IMR-90 (cell line): ENCODE results near the gene B4GALNT1. TPM values are rescaled to one million over a fixed set of nuclear protein-coding genes. Genes with fewer than 3 reads are reported as not detected.

Experiments used
- ATAC-seq: fragments of 200-7000 bp; cut with Tn5 transposase; 2 replicates; pipeline ENCODE4 v1.9.1; 2020; ENCODE audit warnings: low read depth, mild to moderate bottlenecking, moderate library complexity
- BruUV-seq: library from RNA; stranded (reverse); fragments of 400-500 nt; replicated peaks from 2 replicates; lab custom pipeline; 2021; lab: Mats Ljungman, UMichigan
- CTCF ChIA-PET: fragments of 300-600 bp; formaldehyde crosslinking; extraction: SDS; loops from one replicate; lab custom pipeline; 2021; ENCODE audit warnings: antibody characterized with exemption; lab: Yijun Ruan, JAX
- POLR2A ChIA-PET: fragments of 300-600 bp; sonication (Branson Sonifier 250); formaldehyde crosslinking; loops from one replicate; lab custom pipeline; 2022; ENCODE audit warnings: antibody characterized with exemption; ENCODE audit not compliant: unreplicated experiment; lab: Charles Lee
- DNase-seq: peaks from one replicate; pipeline ENCODE4 v3.0.0; 2013
- H2AFZ ChIP-seq: replicated peaks from 2 replicates; pipeline ENCODE3; 2013; ENCODE audit warnings: low read length, mild to moderate bottlenecking; ENCODE audit not compliant: poor library complexity
- H2AK5ac ChIP-seq: 2 replicates; pipeline ENCODE4 v1.6.1; 2013; ENCODE audit warnings: low read depth, low read length, inconsistent platforms
- H2AK9ac ChIP-seq: replicated peaks from 2 replicates; pipeline ENCODE3; 2013; ENCODE audit warnings: mild to moderate bottlenecking, low read depth, low read length, moderate library complexity; ENCODE audit not compliant: poor library complexity
- H2BK120ac ChIP-seq: 2 replicates; pipeline ENCODE4 v1.6.1; 2013; ENCODE audit warnings: low read depth, low read length, inconsistent platforms
- H2BK15ac ChIP-seq: 3 replicates; pipeline ENCODE4 v1.6.1; 2013; ENCODE audit warnings: low read depth, low read length, inconsistent platforms
- H2BK20ac ChIP-seq: 2 replicates; pipeline ENCODE4 v1.6.1; 2013; ENCODE audit warnings: low read depth, mild to moderate bottlenecking, inconsistent platforms, low read length, moderate library complexity
- H2BK5ac ChIP-seq: 2 replicates; pipeline ENCODE4 v1.6.1; 2013; ENCODE audit warnings: mild to moderate bottlenecking, low read depth, low read length, inconsistent platforms; ENCODE audit not compliant: poor library complexity, severe bottlenecking
- H3K14ac ChIP-seq: replicated peaks from 2 replicates; pipeline ENCODE4 v1.6.1; 2013; ENCODE audit warnings: low read depth, low read length, inconsistent platforms
- H3K18ac ChIP-seq: 2 replicates; pipeline ENCODE4 v1.6.1; 2013; ENCODE audit warnings: low read depth, low read length, control low read depth
- H3K23ac ChIP-seq: 2 replicates; pipeline ENCODE4 v1.6.1; 2013; ENCODE audit warnings: low read depth, low read length, inconsistent platforms
- H3K27ac ChIP-seq: 2 replicates; pipeline ENCODE4 v1.5.1; 2013; ENCODE audit warnings: mild to moderate bottlenecking, control low read depth, low read length; ENCODE audit not compliant: insufficient read depth
- H3K27me3 ChIP-seq: 2 replicates; pipeline ENCODE4 v1.6.1; 2013; ENCODE audit warnings: low read length; ENCODE audit not compliant: control insufficient read depth, insufficient read depth
- H3K36me3 ChIP-seq: 2 replicates; pipeline ENCODE4 v1.6.1; 2013; ENCODE audit warnings: low read length, mixed read lengths; ENCODE audit not compliant: control insufficient read depth, insufficient read depth
- H3K4ac ChIP-seq: 2 replicates; pipeline ENCODE4 v1.6.1; 2013; ENCODE audit warnings: low read depth, low read length, inconsistent platforms
- H3K4me1 ChIP-seq: 2 replicates; pipeline ENCODE4 v1.6.1; 2013; ENCODE audit warnings: low read length, mixed read lengths; ENCODE audit not compliant: control insufficient read depth, insufficient read depth
- H3K4me2 ChIP-seq: 2 replicates; pipeline ENCODE4 v1.6.1; 2013; ENCODE audit warnings: low read depth, mild to moderate bottlenecking, control low read depth, low read length, moderate library complexity
- H3K4me3 ChIP-seq: 2 replicates; pipeline ENCODE4 v1.5.1; 2013; ENCODE audit warnings: low read depth, mild to moderate bottlenecking, control low read depth, low read length, moderate library complexity; ENCODE audit not compliant: insufficient read depth
- H3K56ac ChIP-seq: 2 replicates; pipeline ENCODE4 v1.6.1; 2013; ENCODE audit warnings: low read length, inconsistent platforms; ENCODE audit not compliant: insufficient read depth; ENCODE audit errors: extremely low read depth
- H3K79me1 ChIP-seq, 2 experiments: 2 replicates each; pipeline ENCODE4 v1.6.1; 2013; ENCODE audit warnings: low read length in 2 of 2, inconsistent platforms in 1 of 2, low read depth in 1 of 2
- H3K9ac ChIP-seq: 2 replicates; pipeline ENCODE4 v1.6.1; 2013; ENCODE audit warnings: low read depth, low read length, control low read depth
- H3K9me1 ChIP-seq: 2 replicates; pipeline ENCODE4 v1.6.1; 2013; ENCODE audit warnings: low read length, inconsistent platforms; ENCODE audit not compliant: insufficient read depth
- H3K9me3 ChIP-seq: 2 replicates; pipeline ENCODE4 v1.6.1; 2013; ENCODE audit warnings: low read length; ENCODE audit not compliant: control insufficient read depth, insufficient read depth
- H4K20me1 ChIP-seq: 2 replicates; pipeline ENCODE4 v1.6.1; 2013; ENCODE audit warnings: low read length, inconsistent platforms; ENCODE audit not compliant: insufficient read depth
- H4K5ac ChIP-seq: 2 replicates; pipeline ENCODE4 v1.6.1; 2013; ENCODE audit warnings: mild to moderate bottlenecking, low read depth, low read length, control low read depth
- H4K8ac ChIP-seq, 2 experiments: 2 replicates each; pipeline ENCODE4 v1.6.1; 2013; ENCODE audit warnings: low read depth in 2 of 2, low read length in 2 of 2, control low read depth in 1 of 2, inconsistent platforms in 1 of 2
- H4K91ac ChIP-seq: 2 replicates; pipeline ENCODE4 v1.6.1; 2013; ENCODE audit warnings: low read depth, low read length, inconsistent platforms; ENCODE audit not compliant: insufficient read depth
- BHLHE40 ChIP-seq: fragments of 150-350 bp; IDR thresholded peaks from 2 replicates; pipeline ENCODE4 v1.6.1; 2016; ENCODE audit warnings: mild to moderate bottlenecking, low read depth, low read length
- ELK1 ChIP-seq: fragments of 150-350 bp; IDR thresholded peaks from 2 replicates; pipeline ENCODE4 v1.6.1; 2016; ENCODE audit warnings: low read depth, mild to moderate bottlenecking, low read length, moderate library complexity, borderline replicate concordance
- USF2 ChIP-seq: fragments of 150-350 bp; IDR thresholded peaks from 2 replicates; pipeline ENCODE4 v1.6.1; 2017; ENCODE audit warnings: mild to moderate bottlenecking, antibody characterized with exemption, low read length, low read depth
- WGBS, 2 experiments: methylation state at CpG; one replicate each; pipeline versions ENCODE4 v1.1.5 to v1.1.7; 2013; ENCODE audit warnings: missing lambda C conversion rate in 2 of 2; ENCODE audit not compliant: insufficient read length in 1 of 2; ENCODE audit errors: extremely low coverage in 2 of 2; 5-methylcytosine and 5-hydroxymethylcytosine counted together
- dilution Hi-C: fragments of 300-500 bp; cut with HindIII; formaldehyde crosslinking; loops from one replicate; pipeline ENCODE4 v1.14.3; 2018; ENCODE audit warnings: low sequenced_read_pairs; ENCODE audit not compliant: unreplicated experiment
- in situ Hi-C: fragments of 300-500 bp; cut with MboI; formaldehyde crosslinking; loops from 3 replicates; pipeline ENCODE4 v1.14.3; 2019; ENCODE audit warnings: low sequenced_read_pairs, inconsistent platforms, mixed read lengths
- intact Hi-C: fragments of 100-400 bp; cut with micrococcal nuclease; formaldehyde crosslinking; loops from 2 replicates; pipeline ENCODE4 v1.10.0; 2022
- polyA plus RNA-seq, 3 experiments: library from polyadenylated mRNA; depleted of rRNA; stranded (reverse); fragments of >200 nt; gene quantifications; 2 replicates each; pipeline ENCODE4 v1.2.3, GENCODE V29; 2012; ENCODE audit warnings: low replicate concordance in 1 of 3
- total RNA-seq: library from RNA; depleted of rRNA; stranded (reverse); fragments of >200 nt; gene quantifications from 2 replicates; pipeline ENCODE4 v1.2.3, GENCODE V29; 2012

B4GALNT1 gene
- total and polyA plus RNA-seq, 2 of the 4 experiments (the other 2 are of a cell fraction), result 0.18 to 0.62 TPM

- no peak within 1 kb of the TSS for H2BK20ac ChIP-seq
- H4K20me1 ChIP-seq, result no peaks in the 10 kb centered on the region
- peak within 1 kb of the TSS; percentile 91 for H2AK9ac ChIP-seq
- DNase-seq (peak; percentile 23), ATAC-seq (peak; percentile 94)
- H3K18ac ChIP-seq, result no peak within 1 kb of the TSS
- H3K4me1 ChIP-seq, result peaks cover 5% of the 10 kb centered on the region; the same call in 1 of the 2 replicates
- H3K4ac ChIP-seq, result peak within 1 kb of the TSS; percentile 80
- H3K79me1 ChIP-seq, result peaks cover 15 to 25% of the 10 kb centered on the region in 2 experiments; a peak in 3 of 4 replicates
- no peak for TF ChIP-seq ELK1
- TF ChIP-seq USF2, result peak; percentile 90
- peak; percentile 68 for TF ChIP-seq BHLHE40
- WGBS, 2 experiments, result 2% methylated on average over 44 of the region's 69 CpGs; no CpG with 5 or more reads in 1 of the 2 experiments
- peaks cover 13% of the 10 kb centered on the region for H3K27me3 ChIP-seq
- BruUV-seq, result no TSS peak
- no peaks in the 10 kb centered on the region for H3K9me3 ChIP-seq
- peaks cover 11% of the 10 kb centered on the region for H3K9me1 ChIP-seq
- H3K36me3 ChIP-seq, result peaks cover 5% of the 10 kb centered on the region
- H2AFZ ChIP-seq, result peak within 1 kb of the TSS; percentile 99
- ChIA-PET CTCF (interaction anchor here (0.6 to 1.3 kb wide), 3 partner anchors 8 to 42 kb away, joined by 3 to 4 read pairs (median 4); partner anchors contain the start of gene B4GALNT1), POLR2A (no interaction called here)
- intact Hi-C loops, result no loop called here
- in situ Hi-C loops, result no loop called here
- H3K27ac ChIP-seq, result no peak within 1 kb of the TSS; the same call in 1 of the 2 replicates
- H4K91ac ChIP-seq, result peak within 1 kb of the TSS; percentile 41
- peak within 1 kb of the TSS; percentile 88 for H3K4me3 ChIP-seq
- H3K56ac ChIP-seq, result peak within 1 kb of the TSS; percentile 43; the same call in 1 of the 2 replicates
- peak within 1 kb of the TSS; percentile 91 for H4K8ac ChIP-seq
- peak within 1 kb of the TSS; percentile 62 for H3K14ac ChIP-seq
- peak within 1 kb of the TSS; percentile 25 for H3K23ac ChIP-seq
- peak within 1 kb of the TSS; percentile 48 for H3K9ac ChIP-seq
- peak within 1 kb of the TSS; percentile 22 for H2AK5ac ChIP-seq
- dilution Hi-C loops, result no loop called here
- H2BK15ac ChIP-seq, result 0 out of 3 replicates have a peak within 1 kb of the TSS, but pooled peaks have one; percentile 2
- peak within 1 kb of the TSS; percentile 89 for H3K4me2 ChIP-seq
- H4K5ac ChIP-seq, result peak within 1 kb of the TSS; percentile 35
- H2BK120ac ChIP-seq, result peak within 1 kb of the TSS; percentile 21; the same call in 1 of the 2 replicates
- no peak within 1 kb of the TSS for H2BK5ac ChIP-seq
Measured at GRCh38 chr12:57590864-57591781, 41.9 kb downstream of the B4GALNT1 start, which contains the start of gene PIP4K2C. TSS of gene PIP4K2C (plus strand) at chr12:57591192. CDS start at chr12:57591290, 98 bp downstream.
